Measurements from ENCODE around the gene TCAP. TPM values are rescaled to one million over a fixed set of nuclear protein-coding genes. Genes with fewer than 3 reads are reported as not detected.
"Not testable (repeated sequence)": the region's sequence is repeated elsewhere in the genome, so short reads cannot be mapped to it uniquely, and the experiment has no call there.

TCAP gene
- total and polyA plus RNA-seq, 4 donors: 0.82 to 1.4 (median 1.2) TPM

- ATAC-seq (ENCODE audit: insufficient read depth, low FRiP score): no peak
- Histone ChIP-seq H3K27ac (ENCODE audit: low read depth in 1 of 2, low read length in 1 of 2) (no peak overlapping the region), H3K9ac (ENCODE audit: insufficient read depth in 1 of 2, low read length in 2 of 2) (no peak overlapping the region), H3K27me3 (ENCODE audit: control insufficient read depth in 3 of 3, insufficient read depth in 3 of 3, low read length in 2 of 3) (no peaks in the 10 kb centered on the region), H3K4me3 (no peak overlapping the region), H3K4me1 (ENCODE audit: control insufficient read depth in 5 of 5, insufficient read depth in 5 of 5, low read length in 5 of 5) (peaks cover 0 to 11% (median 8%) of the 10 kb centered on the region in 5 donors), H3K9me3 (ENCODE audit: control insufficient read depth in 4 of 4, insufficient read depth in 3 of 4, low read length in 3 of 4) (peaks cover 0 to 1% (median 0%) of the 10 kb centered on the region in 4 donors), H3K36me3 (ENCODE audit: control insufficient read depth in 4 of 4, insufficient read depth in 4 of 4, low read length in 4 of 4) (peaks cover 0 to 1% (median 0%) of the 10 kb centered on the region in 4 donors)
- no peak for DNase-seq
- WGBS, 2 donors: 89 to 92% methylated on average over 6 of the region's 6 CpGs
- no peak for TF ChIP-seq CTCF (IDR thresholded peaks at IDR 0.05; ENCODE audit: control extremely low read depth, extremely low read depth)
Measured at GRCh38 chr17:39696731-39697130, 31.6 kb downstream of the TCAP start.

- no peak overlapping the region for H3K4me3 ChIP-seq
- 94 to 95% methylated on average over 5 of the region's 5 CpGs for WGBS, 2 donors
- H3K4me1 ChIP-seq (ENCODE audit: control insufficient read depth in 5 of 5, insufficient read depth in 5 of 5, low read length in 5 of 5): peaks cover under 1 to 22% (median 11%) of the 10 kb centered on the region in 5 donors
- H3K27ac ChIP-seq (ENCODE audit: low read depth in 1 of 2, low read length in 1 of 2): no peak overlapping the region
- H3K9me3 ChIP-seq (ENCODE audit: control insufficient read depth in 4 of 4, insufficient read depth in 3 of 4, low read length in 3 of 4): peaks cover 0 to 1% (median 0%) of the 10 kb centered on the region in 4 donors
- DNase-seq: no peak
- ATAC-seq (ENCODE audit: insufficient read depth, low FRiP score): no peak
- H3K36me3 ChIP-seq (ENCODE audit: control insufficient read depth in 4 of 4, insufficient read depth in 4 of 4, low read length in 4 of 4): peaks cover 0 to 4% (median under 1%) of the 10 kb centered on the region in 4 donors
- H3K27me3 ChIP-seq (ENCODE audit: control insufficient read depth in 3 of 3, insufficient read depth in 3 of 3, low read length in 2 of 3): no peaks in the 10 kb centered on the region
- no peak overlapping the region for H3K9ac ChIP-seq (ENCODE audit: insufficient read depth in 1 of 2, low read length in 2 of 2)
- TF ChIP-seq CTCF (IDR thresholded peaks at IDR 0.05; ENCODE audit: control extremely low read depth, extremely low read depth): no peak
Measured at GRCh38 chr17:39697961-39698360, 32.8 kb downstream of the TCAP start.

- 52 to 61% methylated on average over 11 of the region's 11 CpGs for WGBS, 2 donors
- Histone ChIP-seq H3K27ac (ENCODE audit: low read depth in 1 of 2, low read length in 1 of 2) (peak overlapping the region; percentile 18 to 94), H3K4me1 (ENCODE audit: control insufficient read depth in 5 of 5, insufficient read depth in 5 of 5, low read length in 5 of 5) (peaks cover 3 to 30% (median 12%) of the 10 kb centered on the region in 5 donors), H3K4me3 (peak overlapping the region; percentile 76), H3K9ac (ENCODE audit: insufficient read depth in 1 of 2, low read length in 2 of 2) (peak overlapping the region; percentile 73 to 84)
- ATAC-seq (ENCODE audit: insufficient read depth, low FRiP score); DNase-seq; H3K36me3 ChIP-seq (ENCODE audit: control insufficient read depth in 4 of 4, insufficient read depth in 4 of 4, low read length in 4 of 4); H3K27me3 ChIP-seq (ENCODE audit: control insufficient read depth in 3 of 3, insufficient read depth in 3 of 3, low read length in 2 of 3); H3K9me3 ChIP-seq (ENCODE audit: control insufficient read depth in 4 of 4, insufficient read depth in 3 of 4, low read length in 3 of 4): not testable (repeated sequence)
Measured at GRCh38 chr17:39699157-39699817, 34.1 kb downstream of the TCAP start.

GRCh38 chr17:39699818-39700147 lies 34.6 kb downstream of the TCAP start, which contains the start of gene ERBB2:
Gene ERBB2 (plus strand): TSS chr17:39700064. CDS start chr17:39700239, 175 bp downstream.
- no peak for TF ChIP-seq CTCF (IDR thresholded peaks at IDR 0.05; ENCODE audit: control extremely low read depth, extremely low read depth)
- Histone ChIP-seq H3K9me3 (ENCODE audit: control insufficient read depth in 4 of 4, insufficient read depth in 3 of 4, low read length in 3 of 4) (peaks cover 0 to 1% (median 0%) of the 10 kb centered on the region in 4 donors), H3K9ac (ENCODE audit: insufficient read depth in 1 of 2, low read length in 2 of 2) (peak within 1 kb of the TSS; percentile 73 to 84), H3K27ac (ENCODE audit: low read depth in 1 of 2, low read length in 1 of 2) (peak within 1 kb of the TSS; percentile 88 to 94), H3K4me1 (ENCODE audit: control insufficient read depth in 5 of 5, insufficient read depth in 5 of 5, low read length in 5 of 5) (peaks cover 3 to 32% (median 12%) of the 10 kb centered on the region in 5 donors), H3K4me3 (peak within 1 kb of the TSS; percentile 76), H3K27me3 (ENCODE audit: control insufficient read depth in 3 of 3, insufficient read depth in 3 of 3, low read length in 2 of 3) (no peaks in the 10 kb centered on the region), H3K36me3 (ENCODE audit: control insufficient read depth in 4 of 4, insufficient read depth in 4 of 4, low read length in 4 of 4) (peaks cover 0 to 4% (median 2%) of the 10 kb centered on the region in 4 donors)
- peak; percentile 88 to 94 (median 91) for DNase-seq
- ATAC-seq (ENCODE audit: insufficient read depth, low FRiP score): peak; percentile 89
- WGBS, 2 donors: 5 to 15% methylated on average over 11 to 20 of the region's 20 CpGs

Measured in lung (tissue), 12 donors.